ENCODE data around the gene ITGBL1.

The ITGBL1 gene

GRCh38 chr13:101474419-101474957, 22.0 kb downstream of the ITGBL1 start:
- no peak overlapping the region for H3K27ac ChIP-seq
- TF ChIP-seq, protein P1, sequence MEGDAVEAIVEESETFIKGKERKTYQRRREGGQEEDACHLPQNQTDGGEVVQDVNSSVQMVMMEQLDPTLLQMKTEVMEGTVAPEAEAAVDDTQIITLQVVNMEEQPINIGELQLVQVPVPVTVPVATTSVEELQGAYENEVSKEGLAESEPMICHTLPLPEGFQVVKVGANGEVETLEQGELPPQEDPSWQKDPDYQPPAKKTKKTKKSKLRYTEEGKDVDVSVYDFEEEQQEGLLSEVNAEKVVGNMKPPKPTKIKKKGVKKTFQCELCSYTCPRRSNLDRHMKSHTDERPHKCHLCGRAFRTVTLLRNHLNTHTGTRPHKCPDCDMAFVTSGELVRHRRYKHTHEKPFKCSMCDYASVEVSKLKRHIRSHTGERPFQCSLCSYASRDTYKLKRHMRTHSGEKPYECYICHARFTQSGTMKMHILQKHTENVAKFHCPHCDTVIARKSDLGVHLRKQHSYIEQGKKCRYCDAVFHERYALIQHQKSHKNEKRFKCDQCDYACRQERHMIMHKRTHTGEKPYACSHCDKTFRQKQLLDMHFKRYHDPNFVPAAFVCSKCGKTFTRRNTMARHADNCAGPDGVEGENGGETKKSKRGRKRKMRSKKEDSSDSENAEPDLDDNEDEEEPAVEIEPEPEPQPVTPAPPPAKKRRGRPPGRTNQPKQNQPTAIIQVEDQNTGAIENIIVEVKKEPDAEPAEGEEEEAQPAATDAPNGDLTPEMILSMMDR (conservative IDR thresholded peaks at IDR 0.05), result no peak

DNA sequence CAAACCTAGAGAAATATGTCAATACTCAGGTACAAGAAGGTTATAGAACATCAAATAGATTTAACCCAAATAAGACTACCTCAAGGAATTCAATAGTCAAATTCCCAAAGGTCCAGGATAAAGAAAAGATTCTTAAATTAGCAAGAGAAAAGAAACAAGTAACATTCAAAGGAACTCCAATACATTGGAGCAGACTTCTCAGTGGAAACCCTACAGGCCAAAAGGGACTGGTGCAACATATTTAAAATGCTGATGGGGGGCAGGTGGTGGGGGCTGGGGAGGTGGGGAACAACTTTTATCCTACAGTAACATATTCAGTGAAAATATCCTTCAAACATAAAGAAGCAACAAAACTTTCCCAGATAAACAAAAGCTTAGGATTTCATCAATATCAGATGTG, 23.1 kb downstream of the ITGBL1 start:
- TF ChIP-seq, protein P1 (conservative IDR thresholded peaks at IDR 0.05), result no peak

DNA sequence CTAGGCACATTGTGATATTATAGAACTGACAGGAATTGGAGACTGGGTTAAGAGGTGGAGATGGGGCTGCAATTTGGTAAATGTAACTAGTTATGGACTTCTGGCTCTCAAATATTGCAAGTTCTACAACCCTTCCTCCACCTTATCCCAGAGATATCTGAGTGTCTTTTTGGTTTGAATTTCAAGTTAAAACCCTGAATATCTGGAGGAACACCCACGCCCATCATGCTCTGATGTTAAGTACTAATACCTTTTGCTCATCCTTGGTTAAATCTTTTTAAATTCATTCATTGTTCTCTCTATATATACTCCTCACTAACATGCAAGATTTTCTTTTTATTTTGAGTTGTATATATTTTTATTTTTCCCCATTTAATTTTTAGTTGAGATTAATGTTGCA, 28.9 kb downstream of the ITGBL1 start:
- no peak overlapping the region for H3K27ac ChIP-seq
- TF ChIP-seq, protein P1 (conservative IDR thresholded peaks at IDR 0.05), result no peak

More for the DNA sequence above, 23.1 kb downstream of the ITGBL1 start:
- no peak overlapping the region for H3K27ac ChIP-seq

GRCh38 chr13:101486708-101487437, 34.4 kb downstream of the ITGBL1 start:
- TF ChIP-seq, protein P1 (conservative IDR thresholded peaks at IDR 0.05), result no peak
- no peak overlapping the region for H3K27ac ChIP-seq

DNA sequence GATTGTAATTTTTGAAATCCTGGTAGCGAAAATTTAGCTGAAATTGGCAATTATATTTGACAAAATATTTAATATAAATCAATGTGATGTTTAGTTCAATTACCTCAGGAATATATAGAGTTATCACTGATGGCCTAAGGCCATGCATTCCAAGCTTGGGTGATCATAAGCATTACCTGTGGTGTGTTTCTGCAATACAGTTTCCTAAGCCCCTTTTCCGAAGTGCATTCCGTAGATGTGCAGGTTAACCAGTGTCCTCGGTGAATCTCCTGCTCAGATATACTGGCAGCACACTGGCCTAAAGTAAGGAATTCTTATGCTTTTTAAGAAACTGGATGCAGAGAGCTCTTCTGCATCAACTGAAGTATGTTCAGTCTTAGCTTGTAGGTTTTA, 35.0 kb downstream of the ITGBL1 start:
- TF ChIP-seq, protein P1 (conservative IDR thresholded peaks at IDR 0.05), result no peak
- no peak overlapping the region for H3K27ac ChIP-seq

DNA sequence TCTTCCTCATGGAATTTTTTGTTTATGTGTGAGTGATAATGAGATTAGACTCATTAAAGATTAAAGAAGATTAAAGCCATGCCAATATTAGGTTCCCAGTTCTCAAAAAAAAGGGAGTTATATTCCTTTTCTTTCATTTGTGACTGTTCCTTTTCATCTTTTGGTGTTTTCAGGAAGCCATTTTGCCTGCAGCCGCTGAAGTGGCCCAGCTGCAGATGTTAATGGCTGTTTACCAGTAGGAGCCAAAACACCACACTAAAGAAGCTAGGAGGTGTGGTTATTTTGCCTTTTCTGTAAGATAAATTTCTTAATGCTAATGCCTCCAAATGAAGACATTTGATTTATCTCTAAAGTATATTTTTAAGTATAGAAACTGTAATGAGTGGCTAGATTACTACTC, 36.3 kb downstream of the ITGBL1 start:
- TF ChIP-seq, protein P1 (conservative IDR thresholded peaks at IDR 0.05), result no peak
- H3K27ac ChIP-seq, result no peak overlapping the region

DNA sequence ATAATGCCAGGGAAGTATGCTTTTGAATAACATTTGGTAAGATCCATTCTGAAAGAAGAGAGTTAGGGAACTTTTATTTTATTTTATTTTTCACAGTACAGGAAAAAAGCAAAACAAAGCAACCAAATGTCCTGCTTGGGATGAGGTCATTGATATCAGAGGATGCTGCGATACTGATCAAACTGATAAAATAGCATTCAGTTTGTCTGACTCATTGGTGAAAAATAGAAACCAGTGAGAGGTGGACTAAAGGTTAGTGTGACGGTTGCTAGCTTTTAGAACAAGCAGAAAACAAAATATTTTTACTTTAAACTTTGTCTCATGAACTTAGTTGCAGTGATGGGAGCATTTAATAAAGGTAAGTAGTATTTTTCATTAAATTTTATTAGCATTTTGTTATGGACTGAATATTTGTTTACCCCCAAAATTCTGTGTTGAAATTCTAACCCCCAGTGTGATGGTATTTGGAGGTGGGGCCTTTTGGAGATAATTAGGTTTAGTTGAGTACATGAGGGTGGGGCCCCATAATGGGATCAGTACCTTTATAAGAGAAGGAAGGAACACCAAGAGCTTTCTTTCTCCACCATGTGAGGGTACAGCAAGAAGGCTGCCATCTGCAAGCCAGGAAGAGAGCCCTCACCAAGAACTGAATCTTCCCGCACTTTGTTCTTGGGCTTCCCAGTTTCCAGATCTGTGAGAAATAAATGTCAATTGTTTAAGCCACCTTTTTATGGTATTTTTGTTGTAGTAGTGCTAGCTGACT, 37.3 kb downstream of the ITGBL1 start:
- no peak overlapping the region for H3K27ac ChIP-seq
- TF ChIP-seq, protein P1 (conservative IDR thresholded peaks at IDR 0.05), result no peak
